SK-MEL-5 (cell line): ENCODE results near the gene EPS15. TPM values are rescaled to one million over a fixed set of nuclear protein-coding genes. Genes with fewer than 3 reads are reported as not detected.
A peak's percentile ranks its signal among the peaks of the same experiment; 100 is the strongest.
"Not testable (repeated sequence)": the region's sequence is repeated elsewhere in the genome, so short reads cannot be mapped to it uniquely, and the experiment has no call there.

Source experiments
- DNase-seq: peaks from one replicate; pipeline ENCODE4 v3.0.0-alpha.2; 2016; ENCODE audit warnings: low read depth, low spot score
- in situ Hi-C: cut with HindIII; loops from 2 replicates; pipeline ENCODE4 v1.10.0; 2016; ENCODE audit warnings: low sequenced_read_pairs, high pct_unique_total_duplicates, low pct_unique_long_range_greater_than_20kb
- total RNA-seq: library from RNA; depleted of rRNA; stranded (reverse); fragments of >200 nt; shearing (Covaris generic); gene quantifications from 2 replicates; pipeline ENCODE4 v1.2.3, GENCODE V29; 2014

Gene EPS15
- total RNA-seq, 1 experiment from 2014 or later = 46.4 TPM

- in situ Hi-C loops = no loop called here
- no peak for DNase-seq
Observed at GRCh38 chr1:51551081-51551480, 32.0 kb upstream of the EPS15 start.

DNA sequence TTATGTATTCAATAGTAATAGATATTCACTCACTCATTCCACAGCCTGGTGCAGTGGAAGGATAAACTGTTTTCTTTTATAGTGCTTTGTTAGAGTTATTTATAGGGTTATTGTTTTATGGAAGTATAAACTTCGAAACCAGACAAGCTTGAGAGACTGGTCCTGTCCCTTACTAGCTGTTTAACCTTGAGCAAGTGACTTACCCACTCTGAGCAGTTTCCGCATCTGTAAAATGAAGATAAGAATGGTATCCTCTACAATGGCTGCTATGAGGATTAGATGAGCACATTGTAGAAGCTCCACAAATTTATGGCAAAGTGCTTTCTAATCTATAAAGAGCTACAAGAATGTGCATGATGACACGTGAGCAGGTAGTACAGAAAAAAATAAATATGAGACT is 30.8 kb upstream of the EPS15 start:
- in situ Hi-C loops = no loop called here
- no peak for DNase-seq

- DNase-seq = no peak
- in situ Hi-C loops = no loop called here
Observed at GRCh38 chr1:51549016-51549619, 30.1 kb upstream of the EPS15 start.

DNA sequence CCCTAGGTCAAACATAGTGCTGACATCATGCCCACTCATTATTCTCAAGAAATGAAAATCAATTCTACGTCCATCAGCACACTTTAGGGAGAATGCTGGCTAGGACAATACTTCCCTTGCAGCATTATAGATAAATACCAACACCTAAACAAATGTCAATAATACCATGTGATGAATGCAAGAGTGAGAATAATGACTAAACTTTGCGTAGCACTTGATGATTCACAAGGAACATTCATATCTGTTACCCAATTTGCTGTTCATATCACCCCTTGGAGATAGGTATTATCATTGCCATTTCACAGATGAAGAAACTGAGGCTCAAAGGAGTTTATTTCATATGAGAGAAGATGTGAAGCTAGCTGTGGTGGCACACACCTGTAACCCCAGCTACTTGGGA is 24.8 kb upstream of the EPS15 start:
- DNase-seq = no peak
- in situ Hi-C loops = no loop called here

DNA sequence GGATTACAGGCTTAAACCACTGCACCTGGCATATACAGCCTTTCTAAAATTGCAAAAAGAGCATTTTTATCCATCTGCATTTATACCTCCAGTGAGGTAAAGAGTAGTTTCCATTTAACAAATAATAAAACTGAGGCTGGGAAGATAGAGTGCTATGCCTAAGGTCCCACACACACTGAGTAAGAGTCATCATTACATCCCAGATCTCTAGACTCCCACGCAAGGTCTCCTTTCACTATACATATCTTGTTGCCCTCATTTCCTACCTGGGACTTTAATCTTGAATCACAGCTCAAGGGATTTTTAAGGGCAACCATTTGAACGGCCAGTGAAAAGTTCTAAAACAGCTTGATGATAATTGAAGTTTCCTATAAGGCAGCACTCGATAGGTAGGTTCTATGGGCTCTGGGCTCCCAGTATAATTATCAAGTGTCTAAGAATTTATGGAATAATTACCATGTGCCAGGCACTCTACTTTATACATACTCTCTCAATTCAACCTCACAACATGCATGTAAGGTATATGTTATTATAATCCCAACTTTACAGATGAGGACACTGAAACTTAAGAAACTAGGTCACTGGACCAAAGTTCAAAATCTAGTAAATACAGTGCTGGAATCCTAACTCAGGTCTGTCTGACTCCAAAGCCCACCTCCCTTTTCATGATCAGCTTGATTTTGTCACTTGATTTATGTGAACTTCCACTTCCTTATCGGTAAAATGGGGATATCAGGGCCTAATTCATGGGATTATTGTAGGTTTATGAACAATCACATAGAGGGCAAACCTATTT is 23.3 kb upstream of the EPS15 start:
- in situ Hi-C loops = no loop called here

DNA sequence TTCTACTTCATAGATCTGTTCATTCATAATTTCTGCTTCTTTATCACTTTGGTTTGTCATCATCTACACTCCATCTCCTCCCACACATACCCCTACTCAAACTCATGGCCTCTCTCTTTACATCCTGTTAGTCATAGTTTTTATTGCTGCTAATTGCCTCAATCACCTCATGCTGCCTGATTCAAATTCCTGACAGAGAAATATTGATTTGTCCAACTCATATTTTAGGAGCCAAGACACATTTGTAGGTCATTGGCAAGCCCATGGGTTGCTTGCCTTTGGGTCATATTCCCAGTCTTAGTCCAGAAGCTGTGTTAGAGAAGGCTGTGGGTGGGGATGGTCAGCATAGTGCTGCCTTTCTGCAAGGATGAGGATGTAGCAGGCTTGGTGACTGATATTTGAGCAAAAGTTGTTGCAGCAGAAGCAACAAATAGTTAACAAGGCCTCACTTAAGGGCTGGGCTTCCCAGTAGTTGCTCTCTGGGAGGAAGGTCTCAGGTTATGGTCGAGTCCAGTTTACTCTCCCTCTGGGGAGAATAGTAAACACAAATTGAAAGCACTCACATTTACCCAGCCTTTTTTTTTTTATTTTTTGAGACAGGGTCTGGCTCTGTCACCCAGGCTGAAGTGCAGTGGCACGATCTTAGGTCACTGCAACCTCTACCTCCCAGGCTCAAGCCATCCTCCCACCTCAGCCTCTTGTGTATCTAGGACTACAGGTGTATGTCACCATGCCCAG is 22.4 kb upstream of the EPS15 start:
- DNase-seq = no peak
- in situ Hi-C loops = no loop called here

More for the DNA sequence above, 23.3 kb upstream of the EPS15 start:
- no peak for DNase-seq

GRCh38 chr1:51537568-51537967 is 18.5 kb upstream of the EPS15 start:
- DNase-seq = no peak
- in situ Hi-C loops = no loop called here

DNA sequence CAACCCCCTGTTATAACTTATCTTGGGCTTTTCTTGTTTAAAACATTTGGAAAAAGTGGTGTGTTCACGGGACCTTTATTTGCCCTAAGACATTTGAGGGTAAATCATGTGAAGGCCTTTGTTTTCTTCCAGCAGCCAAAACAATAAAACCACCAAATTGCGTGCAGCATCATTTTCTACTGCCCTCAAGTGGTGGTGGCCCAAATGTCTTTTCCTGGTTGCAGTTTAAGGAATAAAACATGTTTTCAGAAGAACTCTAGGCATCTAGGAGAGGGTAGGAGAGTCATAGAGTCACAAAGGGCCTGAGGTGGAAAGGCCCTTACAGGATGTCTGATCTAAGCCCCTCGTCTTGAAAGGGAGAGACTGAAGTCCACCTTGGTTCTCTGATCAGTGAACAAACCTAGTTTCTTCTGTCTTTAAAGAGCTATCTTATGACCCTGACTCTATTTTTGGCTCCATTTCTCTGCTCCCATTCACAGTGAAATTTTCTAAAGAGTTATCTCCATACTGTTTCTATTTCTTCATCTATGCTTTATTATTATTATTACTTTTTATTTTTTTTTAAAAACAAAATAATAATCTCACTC is 16.0 kb upstream of the EPS15 start:
- in situ Hi-C loops = no loop called here
- peak; percentile 86 for DNase-seq

GRCh38 chr1:51534447-51534846 is 15.4 kb upstream of the EPS15 start:
- no peak for DNase-seq
- in situ Hi-C loops = no loop called here

DNA sequence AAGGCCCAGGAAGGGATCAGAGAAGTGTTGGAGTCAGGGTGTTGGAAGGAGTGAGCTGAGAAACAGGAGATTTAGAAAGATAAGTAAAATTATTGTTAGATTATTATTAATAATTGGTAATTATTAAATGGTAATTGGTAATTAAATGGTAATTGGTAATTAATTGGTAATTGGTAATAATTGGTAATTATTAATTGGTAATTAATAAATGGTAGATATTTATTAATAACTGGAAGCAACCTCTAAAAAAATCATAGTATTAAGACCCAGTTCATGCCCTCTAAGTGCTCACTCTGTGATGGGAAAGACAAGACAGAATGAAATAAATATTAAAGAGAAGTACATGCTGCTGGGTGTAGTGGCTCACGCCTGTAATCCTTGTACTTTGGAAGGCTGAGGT is 13.8 kb upstream of the EPS15 start:
- in situ Hi-C loops = no loop called here
- no peak for DNase-seq

DNA sequence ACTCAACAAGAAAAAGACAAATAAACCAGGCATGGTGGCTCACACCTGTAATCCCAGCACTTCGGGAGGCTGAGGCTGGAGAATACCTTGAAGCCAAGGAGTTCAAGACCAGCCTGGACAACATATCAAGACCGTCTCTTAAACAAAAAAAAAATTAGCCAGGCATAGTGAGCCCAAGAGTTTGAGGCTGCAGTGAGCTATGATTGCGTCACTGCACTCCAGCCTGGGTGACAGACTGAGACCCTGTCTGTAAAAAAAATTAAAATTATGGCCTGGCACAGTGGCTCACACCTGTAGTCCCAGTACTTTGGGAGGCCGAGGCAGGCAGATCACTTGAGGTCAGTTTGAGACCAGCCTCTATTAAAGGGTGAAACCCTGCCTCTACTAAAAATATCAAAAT is 11.4 kb upstream of the EPS15 start:
- in situ Hi-C loops, DNase-seq: not testable (repeated sequence)

- in situ Hi-C loops = no loop called here
- no peak for DNase-seq
Observed at GRCh38 chr1:51527144-51527543, 8.1 kb upstream of the EPS15 start.

DNA sequence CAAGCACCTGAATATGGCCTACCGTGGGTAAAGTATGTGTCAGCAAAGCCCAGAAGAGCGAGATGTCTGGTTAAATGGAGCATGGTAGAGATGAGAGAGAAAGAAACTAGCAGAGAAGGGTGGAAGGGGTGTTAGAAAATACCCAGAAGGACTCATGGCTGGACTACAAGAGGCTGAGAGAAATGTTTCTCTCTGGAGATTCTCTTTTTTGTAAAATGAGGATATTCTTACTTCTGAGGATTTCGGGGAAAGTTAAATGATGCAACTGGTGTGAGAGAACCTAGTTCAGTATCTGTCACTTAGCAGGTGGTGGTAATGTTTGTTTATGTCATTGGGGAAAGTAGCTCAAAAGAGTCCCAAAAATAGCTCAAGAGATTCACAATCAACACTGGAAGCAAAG is 7.2 kb upstream of the EPS15 start:
- in situ Hi-C loops = no loop called here
- DNase-seq = no peak

GRCh38 chr1:51525295-51525694 is 6.2 kb upstream of the EPS15 start:
- peak; percentile 44 for DNase-seq
- in situ Hi-C loops = no loop called here

DNA sequence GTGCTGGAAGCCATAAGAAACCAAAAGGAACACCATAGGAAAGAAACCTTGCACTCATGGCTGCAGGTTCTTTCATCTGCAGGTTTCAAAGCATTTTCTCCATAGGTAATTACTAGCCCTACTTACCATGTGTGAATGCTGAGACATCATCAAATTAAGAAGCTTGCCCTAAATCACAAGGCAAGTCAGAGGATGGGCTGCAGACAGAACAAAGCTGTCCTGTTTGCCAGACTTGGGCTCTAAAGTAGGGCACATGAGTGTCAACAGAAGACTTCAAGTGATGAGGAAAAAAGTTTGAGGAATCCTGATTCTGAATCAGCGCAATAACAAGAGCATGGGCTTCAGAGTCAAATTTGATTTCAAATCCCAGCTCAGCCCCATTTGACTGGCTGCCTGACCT is 5.8 kb upstream of the EPS15 start:
- in situ Hi-C loops = no loop called here
- peak; percentile 88 for DNase-seq

GRCh38 chr1:51523931-51524330 is 4.9 kb upstream of the EPS15 start:
- peak; percentile 98 for DNase-seq
- in situ Hi-C loops = no loop called here

DNA sequence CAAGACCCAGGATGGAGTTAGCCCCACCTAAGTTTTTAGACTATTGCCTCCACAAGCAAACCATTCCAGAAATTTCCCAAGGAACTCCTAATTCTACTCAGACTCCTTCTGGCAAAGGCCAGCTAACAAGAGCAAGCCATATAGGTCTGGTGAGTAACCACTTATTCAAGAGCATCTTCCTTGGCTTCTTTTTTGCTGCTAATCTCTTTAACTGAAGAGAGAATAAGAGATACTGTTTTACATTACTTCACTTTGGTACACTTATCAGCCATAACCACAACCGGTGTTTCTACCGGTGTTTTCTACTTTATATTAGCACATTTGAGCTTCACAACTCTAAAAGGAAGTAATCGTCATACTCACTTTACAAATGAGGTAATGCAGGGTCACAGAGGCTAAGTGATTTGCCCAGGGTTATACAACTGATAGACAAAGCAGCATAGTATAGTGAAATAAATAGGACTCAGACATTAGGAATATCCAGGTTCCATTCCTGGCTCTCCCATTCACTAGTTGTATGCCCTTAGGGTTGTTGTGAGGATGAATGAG is 1.7 kb upstream of the EPS15 start:
- in situ Hi-C loops = no loop called here

More for the DNA sequence above, 1.7 kb upstream of the EPS15 start:
- peak; percentile 55 for DNase-seq
